ENCODE measurements around the gene CPS1. TPM values are rescaled to one million over a fixed set of nuclear protein-coding genes. Genes with fewer than 3 reads are reported as not detected.

CPS1 gene
- total and polyA plus RNA-seq, 3 donors from 2014 or later = 17.2 to 22.5 (median 21.6) TPM

DNA sequence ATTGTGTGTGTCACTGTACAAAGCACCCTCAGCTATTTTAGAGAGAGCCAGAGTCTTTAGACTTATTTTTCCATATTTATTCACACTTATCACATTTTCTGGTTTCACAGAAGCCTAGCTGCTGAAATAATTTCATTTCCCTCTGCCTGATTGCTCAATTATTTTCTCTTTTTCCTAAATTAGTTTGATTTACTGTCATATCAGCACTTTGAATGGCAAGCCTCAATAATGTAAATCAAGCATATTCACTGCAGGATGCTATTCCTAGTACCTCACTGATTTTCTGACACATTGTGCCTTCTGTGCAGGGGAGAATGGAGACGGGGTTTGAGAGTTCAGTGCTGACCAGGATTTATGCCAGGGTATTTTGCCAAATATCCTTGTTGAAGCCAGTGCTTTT is 48.3 kb downstream of the CPS1 start:
- Histone ChIP-seq H3K4me3 (no peak overlapping the region), H3K27me3 (no peaks in the 10 kb centered on the region), H3K4me1 (no peaks in the 10 kb centered on the region), H3K27ac (no peak overlapping the region), H3K36me3 (ENCODE audit: low read depth, missing control alignments) (no peaks in the 10 kb centered on the region), H3K9me3 (no peaks in the 10 kb centered on the region)
- DNase-seq = no peak
- no peak for TF ChIP-seq POLR2A (IDR thresholded peaks at IDR 0.05)
- TF ChIP-seq, protein P1, sequence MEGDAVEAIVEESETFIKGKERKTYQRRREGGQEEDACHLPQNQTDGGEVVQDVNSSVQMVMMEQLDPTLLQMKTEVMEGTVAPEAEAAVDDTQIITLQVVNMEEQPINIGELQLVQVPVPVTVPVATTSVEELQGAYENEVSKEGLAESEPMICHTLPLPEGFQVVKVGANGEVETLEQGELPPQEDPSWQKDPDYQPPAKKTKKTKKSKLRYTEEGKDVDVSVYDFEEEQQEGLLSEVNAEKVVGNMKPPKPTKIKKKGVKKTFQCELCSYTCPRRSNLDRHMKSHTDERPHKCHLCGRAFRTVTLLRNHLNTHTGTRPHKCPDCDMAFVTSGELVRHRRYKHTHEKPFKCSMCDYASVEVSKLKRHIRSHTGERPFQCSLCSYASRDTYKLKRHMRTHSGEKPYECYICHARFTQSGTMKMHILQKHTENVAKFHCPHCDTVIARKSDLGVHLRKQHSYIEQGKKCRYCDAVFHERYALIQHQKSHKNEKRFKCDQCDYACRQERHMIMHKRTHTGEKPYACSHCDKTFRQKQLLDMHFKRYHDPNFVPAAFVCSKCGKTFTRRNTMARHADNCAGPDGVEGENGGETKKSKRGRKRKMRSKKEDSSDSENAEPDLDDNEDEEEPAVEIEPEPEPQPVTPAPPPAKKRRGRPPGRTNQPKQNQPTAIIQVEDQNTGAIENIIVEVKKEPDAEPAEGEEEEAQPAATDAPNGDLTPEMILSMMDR (IDR thresholded peaks at IDR 0.05) = no peak
- WGBS, 2 donors = 89 to 90% methylated on average over 1 of the region's 1 CpG
- intact Hi-C loops (cut with DNase I; ENCODE audit: low total_unique reads) = no loop called here

DNA sequence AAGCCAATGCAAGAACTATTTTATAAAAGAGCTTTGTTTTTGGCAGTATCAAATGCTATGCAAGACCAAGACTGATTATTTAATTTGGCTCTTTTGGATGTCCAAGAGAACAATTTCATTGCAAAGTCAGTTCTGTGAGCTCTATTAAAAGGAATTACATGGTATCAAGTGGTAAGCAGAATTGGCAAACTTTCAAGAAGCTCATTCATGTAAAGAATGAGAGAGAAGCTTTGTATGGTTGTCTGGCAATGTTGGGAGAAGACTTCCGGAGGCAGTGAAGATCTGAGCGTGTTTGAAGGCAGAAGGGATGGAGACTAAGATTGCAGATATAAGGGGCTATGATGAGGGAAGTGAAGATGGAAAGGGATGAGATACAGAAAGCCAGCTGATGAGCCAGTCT is 49.6 kb downstream of the CPS1 start:
- no peak for DNase-seq
- intact Hi-C loops (cut with DNase I; ENCODE audit: low total_unique reads) = no loop called here
- no peaks in the 10 kb centered on the region for H3K27me3 ChIP-seq

DNA sequence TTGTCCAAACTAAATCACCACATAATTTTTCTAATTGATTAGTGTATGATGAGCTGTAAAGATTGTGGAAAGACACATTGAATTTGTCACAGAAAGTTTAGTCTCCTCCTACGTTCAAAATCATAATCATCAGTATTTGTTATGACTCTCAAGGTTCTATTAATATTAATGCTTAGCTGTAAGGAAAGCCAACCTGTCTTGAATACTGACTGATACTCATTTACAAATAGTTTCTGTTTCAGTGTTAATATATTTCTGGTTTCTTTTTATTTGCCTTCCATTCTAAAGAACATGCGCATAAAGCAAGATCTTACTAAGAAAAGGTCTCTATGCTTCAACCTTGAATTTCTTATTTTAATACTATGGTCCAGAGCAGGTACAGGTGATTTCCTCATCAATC is 55.1 kb downstream of the CPS1 start:
- TF ChIP-seq, protein P1 (IDR thresholded peaks at IDR 0.05) = no peak
- TF ChIP-seq POLR2A (IDR thresholded peaks at IDR 0.05) = no peak
- intact Hi-C loops (cut with DNase I; ENCODE audit: low total_unique reads) = no loop called here
- Histone ChIP-seq H3K4me1 (no peaks in the 10 kb centered on the region), H3K36me3 (ENCODE audit: low read depth, missing control alignments) (no peaks in the 10 kb centered on the region), H3K4me3 (no peak overlapping the region), H3K27me3 (no peaks in the 10 kb centered on the region), H3K9me3 (no peaks in the 10 kb centered on the region), H3K27ac (no peak overlapping the region)
- no peak for DNase-seq
- 86 to 91% methylated on average over 2 of the region's 2 CpGs for WGBS, 2 donors

More for the DNA sequence above, 49.6 kb downstream of the CPS1 start:
- 65 to 87% methylated on average over 2 of the region's 2 CpGs for WGBS, 2 donors
- Histone ChIP-seq H3K27ac (no peak overlapping the region), H3K36me3 (ENCODE audit: low read depth, missing control alignments) (no peaks in the 10 kb centered on the region), H3K4me3 (no peak overlapping the region), H3K9me3 (no peaks in the 10 kb centered on the region), H3K4me1 (no peaks in the 10 kb centered on the region)
- no peak for TF ChIP-seq POLR2A (IDR thresholded peaks at IDR 0.05)
- TF ChIP-seq, protein P1 (IDR thresholded peaks at IDR 0.05) = no peak

DNA sequence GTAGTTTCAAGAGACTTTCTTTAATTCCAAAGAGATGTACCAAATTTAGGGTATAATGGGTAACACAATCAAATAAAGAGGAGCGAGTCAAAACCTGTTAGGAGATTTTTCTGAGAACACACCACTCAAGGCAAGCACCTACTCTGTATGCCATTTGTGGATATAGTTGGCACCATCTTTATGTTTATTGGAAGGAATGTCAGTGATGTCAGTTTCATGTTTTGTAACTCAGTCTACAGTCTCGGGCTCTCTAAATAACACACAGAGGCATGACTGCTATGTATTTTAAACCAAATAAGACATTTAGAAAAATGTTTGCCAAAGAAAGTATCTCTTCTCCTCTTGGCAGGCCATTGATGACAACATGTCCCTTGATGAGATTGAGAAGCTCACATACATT is 59.7 kb downstream of the CPS1 start:
- Histone ChIP-seq H3K27ac (no peak overlapping the region), H3K27me3 (no peaks in the 10 kb centered on the region), H3K4me3 (no peak overlapping the region), H3K4me1 (no peaks in the 10 kb centered on the region), H3K9me3 (no peaks in the 10 kb centered on the region), H3K36me3 (ENCODE audit: low read depth, missing control alignments) (no peaks in the 10 kb centered on the region)
- intact Hi-C loops (cut with DNase I; ENCODE audit: low total_unique reads) = no loop called here
- TF ChIP-seq, protein P1 (IDR thresholded peaks at IDR 0.05) = no peak
- no peak for TF ChIP-seq POLR2A (IDR thresholded peaks at IDR 0.05)
- 83 to 87% methylated on average over 2 of the region's 2 CpGs for WGBS, 2 donors
- no peak for DNase-seq

DNA sequence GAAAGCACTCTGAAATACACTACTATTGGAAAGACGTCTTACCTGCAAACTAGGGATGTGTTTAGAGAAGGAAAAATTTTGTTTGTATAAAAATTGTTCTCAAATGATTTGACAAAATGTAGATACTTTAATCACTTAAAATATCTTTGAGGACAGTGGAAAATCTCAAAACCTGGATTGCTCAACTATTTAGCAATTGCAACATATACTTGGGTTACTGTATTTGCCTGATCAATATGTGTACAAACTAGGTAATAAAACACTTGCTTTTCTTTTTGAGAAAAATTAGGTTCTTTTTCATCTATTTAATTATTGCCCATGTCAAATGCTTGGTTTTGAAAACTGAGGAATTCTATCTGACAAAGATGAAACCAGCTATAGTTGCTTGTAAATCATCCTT is 60.9 kb downstream of the CPS1 start:
- TF ChIP-seq, protein P1 (IDR thresholded peaks at IDR 0.05) = no peak
- no peak for TF ChIP-seq POLR2A (IDR thresholded peaks at IDR 0.05)
- Histone ChIP-seq H3K27ac (no peak overlapping the region), H3K9me3 (no peaks in the 10 kb centered on the region), H3K4me3 (no peak overlapping the region), H3K36me3 (ENCODE audit: low read depth, missing control alignments) (no peaks in the 10 kb centered on the region), H3K27me3 (no peaks in the 10 kb centered on the region), H3K4me1 (no peaks in the 10 kb centered on the region)
- DNase-seq = no peak
- intact Hi-C loops (cut with DNase I; ENCODE audit: low total_unique reads) = no loop called here
- 88 to 97% methylated on average over 1 of the region's 1 CpG for WGBS, 2 donors
